GM08714 (cell line): ENCODE measurements around the gene PACC1.
A peak's percentile ranks its signal among the peaks of the same experiment; 100 is the strongest.

Experiments used
- H3K4me3 ChIP-seq: fragments of 200-500 bp; sonication (Bioruptor generic); 2 replicates; pipeline ENCODE4 v1.5.1; 2014; ENCODE audit warnings: mild to moderate bottlenecking, low read length, inconsistent platforms
- ZNF274 ChIP-seq: IDR thresholded peaks from 2 replicates; pipeline ENCODE4 v1.6.1; 2012; ENCODE audit warnings: mild to moderate bottlenecking, low read depth, low read length

PACC1 gene

GRCh38 chr1:212414328-212415106, at the start of gene PACC1:
Gene PACC1 (minus strand): TSS chr1:212414886. CDS start chr1:212414757, 129 bp downstream.
- TF ChIP-seq ZNF274: no peak
- peak within 1 kb of the TSS; percentile 72 for H3K4me3 ChIP-seq

- no peak overlapping the region for H3K4me3 ChIP-seq
These were observed 49.0 kb upstream of the PACC1 start for GRCh38 chr1:212463565-212464285.

GRCh38 chr1:212461916-212462660, 47.4 kb upstream of the PACC1 start:
- TF ChIP-seq ZNF274: no peak
- no peak overlapping the region for H3K4me3 ChIP-seq

More at GRCh38 chr1:212463565-212464285, 49.0 kb upstream of the PACC1 start:
- no peak for TF ChIP-seq ZNF274

- H3K4me3 ChIP-seq: no peak overlapping the region
- TF ChIP-seq ZNF274: no peak
These were observed 45.7 kb upstream of the PACC1 start for GRCh38 chr1:212460376-212460775.

GRCh38 chr1:212459656-212460055, 45.0 kb upstream of the PACC1 start:
- TF ChIP-seq ZNF274: no peak
- no peak overlapping the region for H3K4me3 ChIP-seq

- no peak for TF ChIP-seq ZNF274
These were observed 44.1 kb upstream of the PACC1 start for GRCh38 chr1:212458817-212459216.

GRCh38 chr1:212457740-212458338, 43.2 kb upstream of the PACC1 start:
- TF ChIP-seq ZNF274: no peak
- H3K4me3 ChIP-seq: no peak overlapping the region

More at GRCh38 chr1:212458817-212459216, 44.1 kb upstream of the PACC1 start:
- no peak overlapping the region for H3K4me3 ChIP-seq

- no peak overlapping the region for H3K4me3 ChIP-seq
- no peak for TF ChIP-seq ZNF274
These were observed 41.3 kb upstream of the PACC1 start for GRCh38 chr1:212455803-212456528.

- TF ChIP-seq ZNF274: no peak
These were observed 40.7 kb upstream of the PACC1 start for GRCh38 chr1:212455401-212455800.

GRCh38 chr1:212454741-212455140, 40.1 kb upstream of the PACC1 start:
- no peak for TF ChIP-seq ZNF274
- H3K4me3 ChIP-seq: no peak overlapping the region

More at GRCh38 chr1:212455401-212455800, 40.7 kb upstream of the PACC1 start:
- no peak overlapping the region for H3K4me3 ChIP-seq

GRCh38 chr1:212453156-212453857, 38.6 kb upstream of the PACC1 start:
- H3K4me3 ChIP-seq: no peak overlapping the region
- no peak for TF ChIP-seq ZNF274

- H3K4me3 ChIP-seq: no peak overlapping the region
- no peak for TF ChIP-seq ZNF274
These were observed 37.9 kb upstream of the PACC1 start for GRCh38 chr1:212452323-212453155.
